H1 (cell line): ENCODE data around the gene SLC22A2. TPM values are rescaled to one million over a fixed set of nuclear protein-coding genes. Genes with fewer than 3 reads are reported as not detected.

Experiments used
- CTCF ChIA-PET: fragments of 300-600 bp; sonication (Branson Sonifier 250); formaldehyde crosslinking; loops from one replicate; lab custom pipeline; 2021; ENCODE audit not compliant: partially characterized antibody; lab: Charles Lee
- POLR2A ChIA-PET: fragments of 300-600 bp; sonication (Branson Sonifier 250); formaldehyde crosslinking; loops from one replicate; lab custom pipeline; 2021; ENCODE audit warnings: inconsistent platforms; ENCODE audit not compliant: partially characterized antibody; lab: Charles Lee
- DNase-seq, 2 experiments: peaks; one replicate each; pipeline versions ENCODE4 v3.0.0 to v3.0.0-alpha.2; 2010 to 2022; ENCODE audit warnings: low spot score in 2 of 2, low read depth in 1 of 2, mixed read lengths in 1 of 2
- FAIRE-seq: peaks from 2 replicates; lab custom pipeline; 2011; peaks lifted over from hg19 to GRCh38; lab: Jason Lieb, UNC
- H2AFZ ChIP-seq: 2 replicates; pipeline ENCODE4 v1.8.1; 2012; ENCODE audit warnings: low read length, inconsistent platforms
- H2AK5ac ChIP-seq: 2 replicates; pipeline ENCODE4 v1.6.1; 2013; ENCODE audit warnings: low read depth, low read length
- H2BK120ac ChIP-seq: replicated peaks from 2 replicates; pipeline ENCODE3; 2013; ENCODE audit warnings: low read depth, low read length, inconsistent platforms
- H2BK12ac ChIP-seq: 2 replicates; pipeline ENCODE4 v1.6.1; 2013; ENCODE audit warnings: low read depth, low read length
- H2BK15ac ChIP-seq: 2 replicates; pipeline ENCODE4 v1.6.1; 2013; ENCODE audit warnings: low read length
- H2BK20ac ChIP-seq: 2 replicates; pipeline ENCODE4 v1.6.1; 2013; ENCODE audit warnings: low read length
- H2BK5ac ChIP-seq: 2 replicates; pipeline ENCODE4 v1.6.1; 2013; ENCODE audit warnings: low read depth, low read length
- H3K14ac ChIP-seq: 2 replicates; pipeline ENCODE4 v1.6.1; 2013; ENCODE audit warnings: inconsistent platforms; ENCODE audit not compliant: insufficient read length
- H3K18ac ChIP-seq: 2 replicates; pipeline ENCODE4 v1.6.1; 2013; ENCODE audit warnings: low read length; ENCODE audit errors: extremely low read depth
- H3K23ac ChIP-seq: 2 replicates; pipeline ENCODE4 v1.6.1; 2013; ENCODE audit warnings: inconsistent platforms; ENCODE audit not compliant: insufficient read length
- H3K23me2 ChIP-seq: 2 replicates; pipeline ENCODE4 v1.6.1; 2013; ENCODE audit warnings: low read depth, low read length
- H3K27ac ChIP-seq: 2 replicates; pipeline ENCODE4 v1.6.1; 2011; ENCODE audit warnings: low read depth, low read length, inconsistent platforms
- H3K27me3 ChIP-seq, 4 experiments: replicated peaks in 1 of 4; 1 replicate in 1 of 4; 2 replicates in 3 of 4; pipeline versions ENCODE4 v1.6.1 to v1.8.1; 2011 to 2013; ENCODE audit warnings: low read length in 3 of 4, mild to moderate bottlenecking in 3 of 4, inconsistent platforms in 2 of 4, mixed read lengths in 2 of 4, moderate library complexity in 1 of 4; ENCODE audit not compliant: control insufficient read depth in 3 of 4, insufficient read depth in 3 of 4; ENCODE audit errors: extremely low read depth in 1 of 4
- H3K36me3 ChIP-seq, 4 experiments: 2 replicates each; pipeline versions ENCODE4 v1.6.1 to v1.8.1; 2011 to 2013; ENCODE audit warnings: mild to moderate bottlenecking in 4 of 4, low read length in 3 of 4, moderate library complexity in 2 of 4, control low read depth in 1 of 4, inconsistent platforms in 1 of 4; ENCODE audit not compliant: insufficient read depth in 4 of 4, control insufficient read depth in 2 of 4
- H3K4ac ChIP-seq: replicated peaks from 2 replicates; pipeline ENCODE3; 2013; ENCODE audit warnings: low read length, low read depth, mixed read lengths, inconsistent platforms; ENCODE audit not compliant: insufficient read length
- H3K4me1 ChIP-seq, 4 experiments: replicated peaks in 1 of 4; 1 replicate in 1 of 4; 2 replicates in 3 of 4; pipeline versions ENCODE4 v1.6.1 to v1.8.1; 2011 to 2013; ENCODE audit warnings: low read length in 3 of 4, inconsistent platforms in 2 of 4, mixed read lengths in 1 of 4; ENCODE audit not compliant: insufficient read depth in 4 of 4, control insufficient read depth in 3 of 4
- H3K4me2 ChIP-seq, 2 experiments: 2 replicates each; pipeline versions ENCODE4 v1.6.1 to v1.8.1; 2011 to 2013; ENCODE audit warnings: low read depth in 2 of 2, low read length in 2 of 2, control low read depth in 1 of 2, inconsistent platforms in 1 of 2, mild to moderate bottlenecking in 1 of 2; ENCODE audit not compliant: insufficient read depth in 1 of 2
- H3K4me3 ChIP-seq, 4 experiments: fragments of 200-600, 300-600 bp in 1 of 4; sonication (generic), shearing (Covaris generic), sonication (Bioruptor Twin) in 1 of 4; 2 replicates each; pipeline versions ENCODE4 v1.5.1 to v1.8.1; 2011 to 2016; ENCODE audit warnings: low read length in 4 of 4, low read depth in 3 of 4, control low read depth in 2 of 4, inconsistent platforms in 2 of 4, mild to moderate bottlenecking in 2 of 4, mixed read lengths in 1 of 4, moderate library complexity in 1 of 4; ENCODE audit not compliant: insufficient read depth in 2 of 4; ENCODE audit errors: extremely low read depth in 1 of 4
- H3K56ac ChIP-seq: replicated peaks from 2 replicates; pipeline ENCODE3; 2013; ENCODE audit warnings: low read depth, mild to moderate bottlenecking, mixed read lengths, low read length, inconsistent platforms; ENCODE audit not compliant: insufficient read length
- H3K79me1 ChIP-seq: 2 replicates; pipeline ENCODE4 v1.6.1; 2013; ENCODE audit warnings: low read depth, low read length, control low read depth
- H3K79me2 ChIP-seq, 2 experiments: 2 replicates each; pipeline versions ENCODE4 v1.6.1 to v1.8.1; 2012 to 2013; ENCODE audit warnings: low read length in 2 of 2, mild to moderate bottlenecking in 2 of 2, inconsistent platforms in 1 of 2; ENCODE audit not compliant: insufficient read depth in 2 of 2, control insufficient read depth in 1 of 2
- H3K9ac ChIP-seq, 4 experiments: replicated peaks in 1 of 4; 1 replicate in 1 of 4; 2 replicates in 3 of 4; pipeline versions ENCODE4 v1.6.1 to v1.8.1; 2011 to 2013; ENCODE audit warnings: low read depth in 3 of 4, low read length in 3 of 4, control low read depth in 2 of 4, mild to moderate bottlenecking in 2 of 4, moderate library complexity in 2 of 4, inconsistent platforms in 1 of 4; ENCODE audit errors: extremely low read depth in 1 of 4
- H3K9me3 ChIP-seq, 2 experiments: 2 replicates each; pipeline versions ENCODE4 v1.6.1 to v1.8.1; 2012 to 2013; ENCODE audit warnings: mild to moderate bottlenecking in 2 of 2, moderate library complexity in 2 of 2, control low read depth in 1 of 2, inconsistent platforms in 1 of 2, low read depth in 1 of 2, low read length in 1 of 2, mixed read lengths in 1 of 2; ENCODE audit not compliant: insufficient read depth in 2 of 2
- H4K20me1 ChIP-seq, 2 experiments: replicated peaks in 1 of 2; 2 replicates each; pipeline versions ENCODE3 to v1.8.1; 2011 to 2013; ENCODE audit warnings: inconsistent platforms in 2 of 2, low read length in 2 of 2, mild to moderate bottlenecking in 1 of 2; ENCODE audit not compliant: insufficient read depth in 2 of 2, control insufficient read depth in 1 of 2
- H4K5ac ChIP-seq: 2 replicates; pipeline ENCODE4 v1.6.1; 2013; ENCODE audit warnings: low read length, low read depth, mixed read lengths, inconsistent platforms; ENCODE audit not compliant: insufficient read length
- H4K8ac ChIP-seq: 2 replicates; pipeline ENCODE4 v1.8.0; 2013; ENCODE audit warnings: mild to moderate bottlenecking, moderate library complexity, low read length, inconsistent platforms; ENCODE audit not compliant: insufficient read depth; ENCODE audit errors: extremely low read depth
- H4K91ac ChIP-seq: replicated peaks from 2 replicates; pipeline ENCODE3; 2013; ENCODE audit warnings: low read length, mixed read lengths, inconsistent platforms; ENCODE audit not compliant: insufficient read length
- TAF1 ChIP-seq: IDR thresholded peaks from 2 replicates; pipeline ENCODE4 v1.6.1; 2011; ENCODE audit warnings: mild to moderate bottlenecking, low read depth, low read length
- WGBS, 2 experiments: shearing (Covaris generic) in 1 of 2; methylation state at CpG; one replicate each; pipeline versions ENCODE4 v1.1.6 to v1.1.7; 2013 to 2015; ENCODE audit warnings: low lambda C conversion rate in 2 of 2, mixed read lengths in 2 of 2, inconsistent platforms in 1 of 2, low coverage in 1 of 2, missing lambda C conversion rate in 1 of 2; ENCODE audit not compliant: insufficient replicate concordance in 2 of 2, insufficient coverage in 1 of 2, insufficient read length in 1 of 2; ENCODE audit errors: extremely low coverage in 1 of 2, missing lambda C conversion rate in 1 of 2; 5-methylcytosine and 5-hydroxymethylcytosine counted together
- polyA plus RNA-seq, 7 experiments: library from polyadenylated mRNA; depleted of rRNA in 3 of 7; stranded (reverse) in 5 of 7; unstranded in 2 of 7; fragments of >200 nt in 5 of 7; fragments of 200-250 nt in 2 of 7; gene quantifications; 1 replicate in 5 of 7; 2 replicates in 1 of 7; 4 replicates in 1 of 7; pipeline versions ENCODE4 v1.2.1 to v1.2.3, GENCODE V29; 2011 to 2013; ENCODE audit warnings: missing spikeins in 2 of 7, mixed read lengths in 2 of 7
- total RNA-seq: library from RNA; stranded (reverse); fragmentation: NEBNext Ultra II Directional; extraction: Animal tissue kit (Norgen Biotek cat#: 25700); gene quantifications from 2 replicates; pipeline ENCODE4 v1.2.1, GENCODE V29; 2021

The SLC22A2 gene
- total and polyA plus RNA-seq, 2 of the 8 experiments (the other 6 are each of a cell fraction or from before 2014, with no cell fraction given): 0.23 to 1.4 TPM

DNA sequence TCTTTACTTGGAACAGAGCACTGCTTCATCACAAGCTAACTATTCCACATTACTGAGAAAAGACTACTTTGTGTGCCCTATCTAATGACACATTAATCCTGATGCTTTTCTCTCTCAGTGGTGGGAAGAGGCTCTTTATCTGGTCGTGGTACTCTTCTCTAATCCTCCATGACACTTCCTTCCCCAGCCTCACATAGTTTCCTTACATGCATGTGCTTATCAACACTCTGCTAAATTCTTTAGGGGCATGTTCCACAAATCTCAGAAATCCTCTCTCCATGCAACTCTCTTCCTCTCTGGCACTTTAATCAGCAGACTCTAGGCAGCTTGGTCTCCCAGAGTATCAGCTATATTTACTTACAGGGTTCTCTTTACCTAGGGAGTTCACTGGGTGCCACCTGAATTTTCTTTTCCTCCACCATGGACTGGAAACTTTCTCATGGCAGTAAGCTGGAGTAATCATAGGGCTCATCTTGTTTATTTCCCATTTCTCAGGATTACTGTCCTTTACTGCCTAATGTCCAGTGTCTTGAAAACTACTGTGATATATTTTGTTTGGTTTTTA, 27.0 kb upstream of the SLC22A2 start:
- Histone ChIP-seq H3K79me2 (no peaks in the 10 kb centered on the region), H3K9me3 (no peaks in the 10 kb centered on the region; a peak in 1 of 4 replicates), H3K4me2 (no peak overlapping the region), H2BK15ac (no peak overlapping the region), H3K18ac (no peak overlapping the region), H4K8ac (no peak overlapping the region), H3K23ac (no peak overlapping the region), H2BK120ac (no peak overlapping the region), H4K91ac (no peak overlapping the region), H3K14ac (no peak overlapping the region), H2AK5ac (no peak overlapping the region), H2BK12ac (no peak overlapping the region), H2AFZ (peak overlapping the region; percentile 77; the same call in 1 of the 2 replicates), H3K36me3 (no peaks in the 10 kb centered on the region), H3K56ac (no peak overlapping the region), H2BK5ac (no peak overlapping the region), H3K27ac (no peak overlapping the region), H4K5ac (no peak overlapping the region), H3K79me1 (no peaks in the 10 kb centered on the region), H3K23me2 (no peaks in the 10 kb centered on the region), H3K4me1 (no peaks in the 10 kb centered on the region), H4K20me1 (no peaks in the 10 kb centered on the region), H3K9ac (no peak overlapping the region), H3K4ac (no peak overlapping the region), H3K27me3 (no peaks in the 10 kb centered on the region), H2BK20ac (no peak overlapping the region), H3K4me3 (no peak overlapping the region)
- CTCF ChIA-PET: interaction anchor here (1.0 to 1.4 kb wide), 2 partner anchors 24 to 143 kb away, joined by 3 to 5 read pairs; no protein-coding TSS in a partner anchor
- FAIRE-seq (no peak), DNase-seq (no peak)
- WGBS, 2 experiments: 73% methylated on average over 1 of the region's 1 CpG; no CpG with 5 or more reads in 1 of the 2 experiments
- POLR2A ChIA-PET: no interaction called here
- no peak for TF ChIP-seq TAF1
